C1 segment of cervical spinal cord (tissue), 14 donors: ENCODE data around the gene ARTN.

ENCODE experiments used
- DNase-seq, 14 donors: peaks; one replicate each; lab custom pipeline; 2025; lab: John Stamatoyannopoulos, UW

Gene ARTN

GRCh38 chr1:43984855-43985254 is 51.3 kb downstream of the ARTN start:
- no peak for DNase-seq

DNA sequence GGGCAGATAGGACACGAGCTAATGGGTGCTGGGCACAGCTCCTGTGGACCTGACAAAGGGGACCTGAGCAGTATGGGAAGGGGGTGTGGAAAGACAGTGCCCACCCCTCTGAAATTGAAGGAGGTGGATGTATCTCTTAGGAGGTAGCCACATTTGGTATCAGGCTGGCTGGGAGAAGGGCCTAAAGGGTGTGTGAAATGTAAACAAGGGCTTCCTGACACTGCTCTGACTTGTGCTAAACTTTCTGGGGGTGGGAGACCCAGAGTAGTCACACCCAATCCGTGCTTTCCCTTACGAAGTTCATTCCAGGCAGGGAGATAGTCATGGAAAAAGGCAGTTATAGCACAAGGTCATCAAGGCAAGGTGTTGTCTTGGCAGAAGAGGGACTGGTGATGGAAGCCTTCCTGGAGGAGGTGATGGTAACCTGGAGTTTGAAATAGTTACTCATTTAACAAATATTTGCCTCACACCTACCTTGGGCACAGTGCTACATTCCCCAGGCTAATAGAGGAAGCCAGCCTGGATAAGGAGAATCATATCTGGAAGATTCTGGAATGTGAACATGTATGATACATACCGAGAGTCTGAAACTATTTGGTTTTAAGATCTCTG is 52.5 kb downstream of the ARTN start:
- DNase-seq = no peak

GRCh38 chr1:43986712-43987111 is 53.1 kb downstream of the ARTN start:
- no peak for DNase-seq
